Measurements from ENCODE around the gene MGLL.

MGLL gene

GRCh38 chr3:127796831-127797150 is 25.5 kb downstream of the MGLL start:
- no peak for TF ChIP-seq CTCF (conservative IDR thresholded peaks at IDR 0.05; ENCODE audit: low read depth)
- no peak for DNase-seq (ENCODE audit: low spot score)
- no peak overlapping the region for H3K27ac ChIP-seq
- ChIA-PET CTCF (no interaction called here), POLR2A (ENCODE audit: low non-redundant PET) (no interaction called here)

GRCh38 chr3:127796045-127796830 is 26.1 kb downstream of the MGLL start:
- ChIA-PET POLR2A (ENCODE audit: low non-redundant PET) (no interaction called here), CTCF (no interaction called here)
- H3K27ac ChIP-seq = no peak overlapping the region
- TF ChIP-seq CTCF (conservative IDR thresholded peaks at IDR 0.05; ENCODE audit: low read depth) = no peak
- DNase-seq (ENCODE audit: low spot score) = no peak

- DNase-seq (ENCODE audit: low spot score) = no peak
These were observed 27.3 kb downstream of the MGLL start for GRCh38 chr3:127794972-127795371.

GRCh38 chr3:127794402-127794801 is 27.9 kb downstream of the MGLL start:
- CTCF ChIA-PET = interaction anchor here (0.6 kb wide), 1 partner anchor 103 kb away, joined by 3 read pairs; no protein-coding TSS in a partner anchor
- TF ChIP-seq CTCF (conservative IDR thresholded peaks at IDR 0.05; ENCODE audit: low read depth) = no peak
- H3K27ac ChIP-seq = no peak overlapping the region
- POLR2A ChIA-PET (ENCODE audit: low non-redundant PET) = interaction anchor here (0.6 kb wide), 1 partner anchor 980 kb away, joined by 3 read pairs; no protein-coding TSS in a partner anchor
- DNase-seq (ENCODE audit: low spot score) = no peak

More at GRCh38 chr3:127794972-127795371, 27.3 kb downstream of the MGLL start:
- CTCF ChIA-PET = no interaction called here
- no peak overlapping the region for H3K27ac ChIP-seq
- POLR2A ChIA-PET (ENCODE audit: low non-redundant PET) = no interaction called here
- TF ChIP-seq CTCF (conservative IDR thresholded peaks at IDR 0.05; ENCODE audit: low read depth) = no peak

GRCh38 chr3:127792541-127793292 is 29.6 kb downstream of the MGLL start:
- ChIA-PET POLR2A (ENCODE audit: low non-redundant PET) (no interaction called here), CTCF (interaction anchor here (0.9 kb wide), 1 partner anchor 12 kb away, joined by 4 read pairs; no protein-coding TSS in a partner anchor)
- H3K27ac ChIP-seq = peak overlapping the region; percentile 74
- DNase-seq (ENCODE audit: low spot score) = peak; percentile 56
- no peak for TF ChIP-seq CTCF (conservative IDR thresholded peaks at IDR 0.05; ENCODE audit: low read depth)

- peak; percentile 34 for DNase-seq (ENCODE audit: low spot score)
- ChIA-PET POLR2A (ENCODE audit: low non-redundant PET) (interaction anchor here (0.6 kb wide), 1 partner anchor 767 kb away, joined by 3 read pairs; no protein-coding TSS in a partner anchor), CTCF (interaction anchor here (0.6 to 1.2 kb wide), 7 partner anchors 9 to 944 kb away, joined by 3 to 8 read pairs (median 3); no protein-coding TSS in a partner anchor)
- 0 out of 2 replicates have a peak overlapping the region, but pooled peaks have one; percentile 18 for H3K27ac ChIP-seq
- TF ChIP-seq CTCF (conservative IDR thresholded peaks at IDR 0.05; ENCODE audit: low read depth) = no peak
These were observed 30.9 kb downstream of the MGLL start for GRCh38 chr3:127791221-127791913.

Data from RWPE1 (cell line).